GM12878 (cell line): ENCODE data around the gene MRPL36. TPM values are rescaled to one million over a fixed set of nuclear protein-coding genes. Genes with fewer than 3 reads are reported as not detected.

Experiments
- ATAC-seq: fragments of 200-7000 bp; cut with Tn5 transposase; 3 replicates; pipeline ENCODE4 v1.9.1; 2020; ENCODE audit warnings: mild to moderate bottlenecking, moderate library complexity
- BruUV-seq: library from RNA; stranded (reverse); fragments of 400-500 nt; replicated peaks from 2 replicates; lab custom pipeline; 2021; lab: Mats Ljungman, UMichigan
- CTCF ChIA-PET: fragments of 300-600 bp; sonication (Branson Sonifier 250); formaldehyde crosslinking; extraction: SDS; loops from one replicate; lab custom pipeline; 2021; ENCODE audit warnings: inconsistent platforms; lab: Yijun Ruan, JAX
- POLR2A ChIA-PET: fragments of 350-600 bp; formaldehyde crosslinking; extraction: SDS; loops from one replicate; lab custom pipeline; 2021; ENCODE audit warnings: inconsistent platforms; lab: Charles Lee
- RAD21 ChIA-PET: fragments of 300-600 bp; sonication (Branson Sonifier 250); formaldehyde crosslinking; loops from one replicate; lab custom pipeline; 2023; ENCODE audit warnings: antibody characterized with exemption; ENCODE audit not compliant: unreplicated experiment; lab: Charles Lee
- SMC1A ChIA-PET: fragments of 300-600 bp; sonication (Branson Sonifier 250); formaldehyde crosslinking; loops from one replicate; lab custom pipeline; 2023; ENCODE audit not compliant: unreplicated experiment, uncharacterized antibody; lab: Charles Lee
- DNase-seq: peaks from one replicate; pipeline ENCODE4 v3.0.0-alpha.2; 2011; ENCODE audit warnings: low read depth, low spot score
- FAIRE-seq: peaks from 3 replicates; lab custom pipeline; 2011; peaks lifted over from hg19 to GRCh38; lab: Jason Lieb, UNC
- H2AFZ ChIP-seq: 2 replicates; pipeline ENCODE4 v1.6.0; 2011; ENCODE audit warnings: low read depth, low read length, control low read depth; ENCODE audit not compliant: control insufficient read depth
- H3K27ac ChIP-seq: 2 replicates; pipeline ENCODE4 v1.5.1; 2011; ENCODE audit warnings: control low read depth; ENCODE audit not compliant: control insufficient read depth, insufficient read depth
- H3K27me3 ChIP-seq, 2 experiments: replicated peaks in 1 of 2; 2 replicates each; pipeline versions ENCODE4 v1.6.0 to v1.6.1; 2011; ENCODE audit warnings: low read length in 1 of 2; ENCODE audit not compliant: control insufficient read depth in 2 of 2, insufficient read depth in 2 of 2
- H3K36me3 ChIP-seq, 2 experiments: 2 replicates each; pipeline ENCODE4 v1.5.1; 2011; ENCODE audit warnings: low read length in 1 of 2; ENCODE audit not compliant: control insufficient read depth in 2 of 2, insufficient read depth in 2 of 2
- H3K4me1 ChIP-seq: 2 replicates; pipeline ENCODE4 v1.6.1; 2011; ENCODE audit warnings: mild to moderate bottlenecking, low read length, moderate library complexity, mixed read lengths; ENCODE audit not compliant: control insufficient read depth, insufficient read depth
- H3K4me2 ChIP-seq: 2 replicates; pipeline ENCODE4 v1.6.0; 2011; ENCODE audit warnings: control low read depth; ENCODE audit not compliant: control insufficient read depth, insufficient read depth
- H3K4me3 ChIP-seq: fragments of 200-600 bp; sonication (generic); 2 replicates; pipeline ENCODE4 v1.5.1; 2016
- H3K79me2 ChIP-seq: 2 replicates; pipeline ENCODE4 v1.6.0; 2011; ENCODE audit warnings: low read length; ENCODE audit not compliant: control insufficient read depth, insufficient read depth
- H3K9ac ChIP-seq: 2 replicates; pipeline ENCODE4 v1.8.0; 2011; ENCODE audit warnings: low read length, control low read depth, mixed read lengths; ENCODE audit not compliant: control insufficient read depth, insufficient read depth
- H3K9me3 ChIP-seq: replicated peaks from 3 replicates; pipeline ENCODE4 v1.5.1; 2011; ENCODE audit warnings: mild to moderate bottlenecking, low read length; ENCODE audit not compliant: control insufficient read depth, insufficient read depth
- H4K20me1 ChIP-seq: 2 replicates; pipeline ENCODE4 v1.6.0; 2011; ENCODE audit not compliant: control insufficient read depth, insufficient read depth
- CHD2 ChIP-seq: IDR thresholded peaks from 2 replicates; pipeline ENCODE4 v1.6.1; 2011; ENCODE audit warnings: low read depth, low read length, improper control_type of control experiment, borderline replicate concordance
- CREB1 ChIP-seq: IDR thresholded peaks from 2 replicates; pipeline ENCODE4 v1.6.1; 2012; ENCODE audit warnings: low read depth, mild to moderate bottlenecking, inconsistent platforms
- DPF2 ChIP-seq: fragments of 450-650 bp; IDR thresholded peaks from 2 replicates; pipeline ENCODE4 v1.6.1; 2017; ENCODE audit warnings: mild to moderate bottlenecking
- EGR1 ChIP-seq, 2 experiments: IDR thresholded peaks; 1 replicate in 1 of 2; 2 replicates in 1 of 2; pipeline ENCODE4 v1.6.1; 2011 to 2012; ENCODE audit warnings: low read depth in 2 of 2, low read length in 2 of 2, borderline replicate concordance in 1 of 2, mild to moderate bottlenecking in 1 of 2, moderate library complexity in 1 of 2
- GABPA ChIP-seq: IDR thresholded peaks from 2 replicates; pipeline ENCODE4 v1.6.1; 2014; ENCODE audit warnings: antibody characterized with exemption, low read depth, mild to moderate bottlenecking, inconsistent platforms
- GATAD2B ChIP-seq: fragments of 450-650 bp; conservative IDR thresholded peaks from 2 replicates; pipeline ENCODE4 v1.6.1; 2017; ENCODE audit warnings: low read depth, mild to moderate bottlenecking, moderate library complexity
- MTA2 ChIP-seq: fragments of 450-650 bp; IDR thresholded peaks from 2 replicates; pipeline ENCODE4 v1.6.1; 2016; ENCODE audit warnings: low read depth, mild to moderate bottlenecking, moderate library complexity
- PAX5 ChIP-seq: IDR thresholded peaks from 2 replicates; pipeline ENCODE4 v1.6.1; 2011; ENCODE audit warnings: low read depth, low read length, borderline replicate concordance
- RAD21 ChIP-seq: IDR thresholded peaks from 2 replicates; pipeline ENCODE4 v1.6.1; 2011; ENCODE audit warnings: mild to moderate bottlenecking, low read depth, low read length, moderate library complexity; ENCODE audit not compliant: insufficient read depth
- SIX5 ChIP-seq: IDR thresholded peaks from 2 replicates; pipeline ENCODE4 v1.6.1; 2011; ENCODE audit warnings: mild to moderate bottlenecking, low read depth, low read length, moderate library complexity; ENCODE audit not compliant: severe bottlenecking
- SMC3 ChIP-seq: IDR thresholded peaks from 2 replicates; pipeline ENCODE4 v1.6.1; 2011; ENCODE audit warnings: low read length, improper control_type of control experiment, borderline replicate concordance
- SUPT20H ChIP-seq: IDR thresholded peaks from 2 replicates; pipeline ENCODE4 v1.6.1; 2011; ENCODE audit warnings: low read depth, mild to moderate bottlenecking, low read length, moderate library complexity, borderline replicate concordance; ENCODE audit not compliant: control insufficient read depth
- ZZZ3 ChIP-seq: IDR thresholded peaks from 2 replicates; pipeline ENCODE4 v1.6.1; 2011; ENCODE audit warnings: low read depth; ENCODE audit not compliant: control insufficient read depth, insufficient read length
- WGBS: methylation state at CpG from one replicate; pipeline ENCODE4 v1.1.6; 2016; ENCODE audit warnings: low lambda C conversion rate; ENCODE audit not compliant: insufficient replicate concordance, insufficient coverage; ENCODE audit errors: missing lambda C conversion rate; 5-methylcytosine and 5-hydroxymethylcytosine counted together
- in situ Hi-C: fragments of 300-500 bp; cut with MboI; formaldehyde crosslinking; loops from 9 replicates; pipeline ENCODE4 v1.14.3; 2018; ENCODE audit warnings: mixed read lengths
- intact Hi-C: fragments of 100-400 bp; cut with micrococcal nuclease; formaldehyde crosslinking; loops from one replicate; pipeline ENCODE4 v1.14.2; 2022; ENCODE audit not compliant: unreplicated experiment
- polyA plus RNA-seq, 11 experiments: library from polyadenylated mRNA; depleted of rRNA in 4 of 11; unstranded in 6 of 11; stranded (reverse) in 5 of 11; fragments of >200 nt; fragmentation: Nextera tagmentation in 4 of 11; fragmentation: Illumina TruSeq in 1 of 11; extraction: Ambion mirVana in 4 of 11; extraction: Trizol in 1 of 11; gene quantifications; 1 replicate in 1 of 11; 2 replicates in 10 of 11; pipeline versions ENCODE4 v1.2.1 to v1.2.3, GENCODE V29; 2011 to 2016; ENCODE audit warnings: inconsistent platforms in 2 of 11, missing spikeins in 2 of 11, low read depth in 1 of 11
- total RNA-seq, 4 experiments: library from RNA; depleted of rRNA in 3 of 4; stranded (reverse); fragments of >200 nt in 3 of 4; fragmentation: Illumina TruSeq in 1 of 4; extraction: Trizol in 1 of 4; gene quantifications; 2 replicates each; pipeline versions ENCODE4 v1.2.1 to v1.2.3, GENCODE V29; 2013 to 2021
- TF ChIP-seq, protein P1 (sequence below): fragments of 450-650 bp; IDR thresholded peaks from 2 replicates; pipeline ENCODE4 v1.6.1; 2018; ENCODE audit warnings: borderline replicate concordance, mild to moderate bottlenecking; ENCODE audit not compliant: partially characterized antibody
- TF ChIP-seq, protein P2 (sequence below), 3 experiments: IDR thresholded peaks in 2 of 3; conservative IDR thresholded peaks in 1 of 3; 2 replicates each; pipeline ENCODE4 v1.5.1; 2011; ENCODE audit warnings: low read depth in 3 of 3, low read length in 3 of 3, mild to moderate bottlenecking in 3 of 3, control low read depth in 2 of 3, moderate library complexity in 2 of 3, inconsistent platforms in 1 of 3, mixed read lengths in 1 of 3; ENCODE audit not compliant: control insufficient read depth in 2 of 3, insufficient read depth in 1 of 3; ENCODE audit errors: extremely low read depth in 1 of 3
- TF ChIP-seq, protein P3 (sequence below): fragments of 450-650 bp; IDR thresholded peaks from 2 replicates; pipeline ENCODE4 v1.6.1; 2017; ENCODE audit warnings: mild to moderate bottlenecking

Gene MRPL36
- total and polyA plus RNA-seq, 10 of the 15 experiments (the other 5 are each of a cell fraction or from before 2014, with no cell fraction given): 89.2 to 559 (median 152) TPM

DNA sequence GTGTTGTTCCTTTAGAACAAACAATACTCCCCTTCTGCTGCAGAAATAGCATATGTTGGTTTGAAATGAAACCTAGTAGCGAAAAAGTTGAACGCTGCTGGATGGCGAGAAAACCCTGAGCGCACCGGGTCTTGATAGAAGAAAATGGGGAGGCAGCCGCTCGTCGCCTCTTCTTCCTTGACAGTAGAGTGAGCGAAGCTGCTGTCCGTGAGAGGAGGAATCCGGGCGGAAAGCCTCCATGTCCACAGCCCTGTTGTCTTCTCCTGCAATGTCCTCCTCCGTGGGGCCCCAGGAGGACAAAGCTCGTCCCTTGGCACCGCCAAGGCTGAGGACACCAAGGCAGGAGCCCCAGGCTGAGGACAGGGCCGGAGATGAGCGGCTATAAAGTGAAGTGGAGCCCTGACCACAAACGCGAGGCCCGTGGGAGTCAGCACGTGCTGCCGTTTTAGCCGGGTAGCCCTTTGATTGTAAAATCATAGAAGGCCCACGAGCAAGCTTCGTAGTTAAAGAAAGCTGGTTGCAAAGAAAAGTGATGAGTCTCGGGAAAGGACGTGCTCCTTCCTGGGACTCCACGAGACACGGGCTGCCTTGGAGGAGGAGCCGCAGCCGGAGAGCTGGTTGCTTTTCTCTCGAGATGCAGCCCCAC is 35.6 kb downstream of the MRPL36 start (continued):
- no peak for TF ChIP-seq GABPA
- TF ChIP-seq DPF2: no peak
- TF ChIP-seq, protein P1, sequence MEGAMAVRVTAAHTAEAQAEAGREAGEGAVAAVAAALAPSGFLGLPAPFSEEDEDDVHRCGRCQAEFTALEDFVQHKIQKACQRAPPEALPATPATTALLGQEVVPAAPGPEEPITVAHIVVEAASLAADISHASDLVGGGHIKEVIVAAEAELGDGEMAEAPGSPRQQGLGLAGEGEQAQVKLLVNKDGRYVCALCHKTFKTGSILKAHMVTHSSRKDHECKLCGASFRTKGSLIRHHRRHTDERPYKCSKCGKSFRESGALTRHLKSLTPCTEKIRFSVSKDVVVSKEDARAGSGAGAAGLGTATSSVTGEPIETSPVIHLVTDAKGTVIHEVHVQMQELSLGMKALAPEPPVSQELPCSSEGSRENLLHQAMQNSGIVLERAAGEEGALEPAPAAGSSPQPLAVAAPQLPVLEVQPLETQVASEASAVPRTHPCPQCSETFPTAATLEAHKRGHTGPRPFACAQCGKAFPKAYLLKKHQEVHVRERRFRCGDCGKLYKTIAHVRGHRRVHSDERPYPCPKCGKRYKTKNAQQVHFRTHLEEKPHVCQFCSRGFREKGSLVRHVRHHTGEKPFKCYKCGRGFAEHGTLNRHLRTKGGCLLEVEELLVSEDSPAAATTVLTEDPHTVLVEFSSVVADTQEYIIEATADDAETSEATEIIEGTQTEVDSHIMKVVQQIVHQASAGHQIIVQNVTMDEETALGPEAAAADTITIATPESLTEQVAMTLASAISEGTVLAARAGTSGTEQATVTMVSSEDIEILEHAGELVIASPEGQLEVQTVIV: no peak
- no peak for TF ChIP-seq MTA2
- TF ChIP-seq SUPT20H: no peak
- TF ChIP-seq ZZZ3: no peak
- no peak for TF ChIP-seq CREB1

DNA sequence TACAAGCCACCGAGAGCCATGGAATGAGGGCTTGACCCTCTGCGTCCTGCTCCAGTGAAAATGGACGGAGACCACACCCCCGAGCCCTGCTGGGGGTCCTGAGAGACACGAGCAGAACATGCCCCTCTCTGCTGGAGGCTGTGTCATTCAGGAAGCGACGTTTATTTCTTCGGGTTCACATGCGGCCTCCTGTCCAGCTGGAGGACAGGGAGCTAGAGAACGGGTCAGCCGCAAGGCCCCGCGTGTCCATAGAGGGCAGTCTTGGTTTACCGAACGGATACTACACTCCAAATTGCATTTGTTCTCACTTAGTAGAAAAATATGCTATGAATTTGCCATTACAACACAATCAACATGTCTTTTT is 36.1 kb downstream of the MRPL36 start:
- Histone ChIP-seq H3K36me3 (no peaks in the 10 kb centered on the region), H3K79me2 (no peaks in the 10 kb centered on the region), H2AFZ (no peak overlapping the region), H3K27ac (no peak overlapping the region), H4K20me1 (no peaks in the 10 kb centered on the region), H3K27me3 (peaks cover 0 to 3% of the 10 kb centered on the region in 2 experiments; a peak in 2 of 4 replicates), H3K4me1 (no peaks in the 10 kb centered on the region), H3K4me3 (no peak overlapping the region), H3K9ac (no peak overlapping the region), H3K9me3 (no peaks in the 10 kb centered on the region; the same call in 2 of the 3 replicates), H3K4me2 (no peak overlapping the region)
- RAD21 ChIA-PET: interaction anchor here (0.5 to 3.9 kb wide), 8 partner anchors 9 to 276 kb away, joined by 3 to 12 read pairs (median 4); partner anchors contain the start of gene NDUFS6
- DNase-seq: no peak
- POLR2A ChIA-PET: no interaction called here
- intact Hi-C loops (loop anchor here (1.0 to 5.0 kb wide), 3 partner anchors 39 to 275 kb away; partner anchors contain the start of gene NDUFS6), in situ Hi-C loops (no loop called here)
- peak; percentile 91 for ATAC-seq
- SMC1A ChIA-PET: interaction anchor here (0.6 to 1.9 kb wide), 7 partner anchors 9 to 273 kb away, joined by 3 to 7 read pairs (median 5); partner anchors contain the start of gene NDUFS6
- no TSS peak for BruUV-seq
- FAIRE-seq: no peak
- 32% methylated on average over 15 of the region's 15 CpGs for WGBS
- CTCF ChIA-PET: interaction anchor here (0.7 to 3.0 kb wide), 20 partner anchors 10 to 283 kb away, joined by 3 to 20 read pairs (median 4); partner anchors contain the start of gene NDUFS6
- no peak for TF ChIP-seq GATAD2B
- no peak for TF ChIP-seq CHD2
- no peak for TF ChIP-seq EGR1 (IDR thresholded peaks at IDR 0.05; ENCODE audit: borderline replicate concordance in 1 of 2, low read depth in 2 of 2, low read length in 2 of 2)
- TF ChIP-seq, protein P2, sequence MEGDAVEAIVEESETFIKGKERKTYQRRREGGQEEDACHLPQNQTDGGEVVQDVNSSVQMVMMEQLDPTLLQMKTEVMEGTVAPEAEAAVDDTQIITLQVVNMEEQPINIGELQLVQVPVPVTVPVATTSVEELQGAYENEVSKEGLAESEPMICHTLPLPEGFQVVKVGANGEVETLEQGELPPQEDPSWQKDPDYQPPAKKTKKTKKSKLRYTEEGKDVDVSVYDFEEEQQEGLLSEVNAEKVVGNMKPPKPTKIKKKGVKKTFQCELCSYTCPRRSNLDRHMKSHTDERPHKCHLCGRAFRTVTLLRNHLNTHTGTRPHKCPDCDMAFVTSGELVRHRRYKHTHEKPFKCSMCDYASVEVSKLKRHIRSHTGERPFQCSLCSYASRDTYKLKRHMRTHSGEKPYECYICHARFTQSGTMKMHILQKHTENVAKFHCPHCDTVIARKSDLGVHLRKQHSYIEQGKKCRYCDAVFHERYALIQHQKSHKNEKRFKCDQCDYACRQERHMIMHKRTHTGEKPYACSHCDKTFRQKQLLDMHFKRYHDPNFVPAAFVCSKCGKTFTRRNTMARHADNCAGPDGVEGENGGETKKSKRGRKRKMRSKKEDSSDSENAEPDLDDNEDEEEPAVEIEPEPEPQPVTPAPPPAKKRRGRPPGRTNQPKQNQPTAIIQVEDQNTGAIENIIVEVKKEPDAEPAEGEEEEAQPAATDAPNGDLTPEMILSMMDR (IDR thresholded peaks at IDR 0.05 in 2 of 3, conservative IDR thresholded peaks at IDR 0.05 in 1 of 3; ENCODE audit: control insufficient read depth in 2 of 3, extremely low read depth in 1 of 3, insufficient read depth in 1 of 3, low read depth in 3 of 3, low read length in 3 of 3): peak; percentile 69 to 81 (median 79)
- peak; percentile 77 for TF ChIP-seq RAD21
- peak; percentile 71 for TF ChIP-seq SMC3
- TF ChIP-seq PAX5: no peak
- TF ChIP-seq, protein P3, sequence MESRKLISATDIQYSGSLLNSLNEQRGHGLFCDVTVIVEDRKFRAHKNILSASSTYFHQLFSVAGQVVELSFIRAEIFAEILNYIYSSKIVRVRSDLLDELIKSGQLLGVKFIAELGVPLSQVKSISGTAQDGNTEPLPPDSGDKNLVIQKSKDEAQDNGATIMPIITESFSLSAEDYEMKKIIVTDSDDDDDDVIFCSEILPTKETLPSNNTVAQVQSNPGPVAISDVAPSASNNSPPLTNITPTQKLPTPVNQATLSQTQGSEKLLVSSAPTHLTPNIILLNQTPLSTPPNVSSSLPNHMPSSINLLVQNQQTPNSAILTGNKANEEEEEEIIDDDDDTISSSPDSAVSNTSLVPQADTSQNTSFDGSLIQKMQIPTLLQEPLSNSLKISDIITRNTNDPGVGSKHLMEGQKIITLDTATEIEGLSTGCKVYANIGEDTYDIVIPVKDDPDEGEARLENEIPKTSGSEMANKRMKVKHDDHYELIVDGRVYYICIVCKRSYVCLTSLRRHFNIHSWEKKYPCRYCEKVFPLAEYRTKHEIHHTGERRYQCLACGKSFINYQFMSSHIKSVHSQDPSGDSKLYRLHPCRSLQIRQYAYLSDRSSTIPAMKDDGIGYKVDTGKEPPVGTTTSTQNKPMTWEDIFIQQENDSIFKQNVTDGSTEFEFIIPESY: peak; percentile 95
- no peak for TF ChIP-seq SIX5
